ENCODE measurements around the gene AMER1. TPM values are rescaled to one million over a fixed set of nuclear protein-coding genes. Genes with fewer than 3 reads are reported as not detected.

Gene AMER1
- total and polyA plus RNA-seq, 9 of the 15 experiments (the other 6 are each of a cell fraction or from before 2014, with no cell fraction given), result 0.29 to 4.6 (median 3.0) TPM

GRCh38 chrX:64205735-64206501 lies 410 bp upstream of the AMER1 start (continued):
- TF ChIP-seq RAD21 (CRISPR knock-in tag; conservative IDR thresholded peaks at IDR 0.05 in 1 of 2, IDR thresholded peaks at IDR 0.05 in 1 of 2) (no peak), ZNF146 (CRISPR knock-in tag; IDR thresholded peaks at IDR 0.05; ENCODE audit: unreplicated experiment) (no peak), TAF15 (IDR thresholded peaks at IDR 0.05; ENCODE audit: low read depth, low read length) (no peak), RB1 (IDR thresholded peaks at IDR 0.05; ENCODE audit: low read depth) (no peak), TSC22D4 (tag; IDR thresholded peaks at IDR 0.05) (no peak), HMBOX1 (IDR thresholded peaks at IDR 0.05) (no peak), HNRNPL (IDR thresholded peaks at IDR 0.05; ENCODE audit: low read depth, low read length) (no peak), JUN (IDR thresholded peaks at IDR 0.05; ENCODE audit: borderline replicate concordance, low read depth, low read length) (no peak), JUN (CRISPR knock-in tag; IDR thresholded peaks at IDR 0.05; ENCODE audit: borderline replicate concordance) (no peak), E2F4 (CRISPR knock-in tag; IDR thresholded peaks at IDR 0.05; ENCODE audit: low read depth) (no peak), NFATC3 (IDR thresholded peaks at IDR 0.05) (no peak), ZNF639 (CRISPR knock-in tag; conservative IDR thresholded peaks at IDR 0.05 in 1 of 2, IDR thresholded peaks at IDR 0.05 in 1 of 2) (no peak; a peak in 1 of 4 replicates), PRMT5 (CRISPR knock-in tag; IDR thresholded peaks at IDR 0.05) (no peak), ATF1 (CRISPR knock-in tag; IDR thresholded peaks at IDR 0.05) (no peak), ATF1 (tag; IDR thresholded peaks at IDR 0.05) (peak; percentile 50; the same call in 1 of the 2 replicates)

Data from K562 (cell line).